WTC11 (cell line): ENCODE results near the gene NUMA1. TPM values are rescaled to one million over a fixed set of nuclear protein-coding genes. Genes with fewer than 3 reads are reported as not detected.

ENCODE experiments used
- ATAC-seq: fragments of 200-7000 bp; cut with Tn5 transposase; 2 replicates; pipeline ENCODE4 v1.10.0; 2021; ENCODE audit warnings: mild to moderate bottlenecking, moderate library complexity
- CTCF ChIA-PET: fragments of 300-600 bp; sonication (Branson Sonifier 250); formaldehyde crosslinking; loops from one replicate; lab custom pipeline; 2021; ENCODE audit warnings: antibody characterized with exemption; lab: Charles Lee
- POLR2A ChIA-PET: fragments of 350-600 bp; sonication (Branson Sonifier 250); formaldehyde crosslinking; loops from one replicate; lab custom pipeline; 2021; ENCODE audit warnings: antibody characterized with exemption; lab: Charles Lee
- DNase-seq: peaks from one replicate; pipeline ENCODE4 v3.0.0; 2021; ENCODE audit warnings: low spot score
- H3K27ac Mint-ChIP-seq: 2 replicates; pipeline ENCODE4 v1.8.0; 2021; ENCODE audit warnings: mixed read lengths
- H3K27me3 Mint-ChIP-seq: 2 replicates; pipeline ENCODE4 v1.8.0; 2021; ENCODE audit warnings: low read depth, mild to moderate bottlenecking, moderate library complexity, mixed read lengths
- H3K36me3 Mint-ChIP-seq: 2 replicates; pipeline ENCODE4 v1.8.0; 2021; ENCODE audit warnings: mixed read lengths
- H3K4me1 Mint-ChIP-seq: 2 replicates; pipeline ENCODE4 v1.8.0; 2022; ENCODE audit warnings: mixed read lengths
- H3K4me3 Mint-ChIP-seq: 2 replicates; pipeline ENCODE4 v1.8.0; 2021; ENCODE audit warnings: mild to moderate bottlenecking, moderate library complexity, mixed read lengths
- H3K9me3 Mint-ChIP-seq: 2 replicates; pipeline ENCODE4 v1.8.0; 2021; ENCODE audit warnings: mixed read lengths
- AFF4 ChIP-seq: sonication (generic); formaldehyde crosslinking; IDR thresholded peaks from 2 replicates; pipeline ENCODE4 v1.8.1; 2023; ENCODE audit warnings: mild to moderate bottlenecking, missing genetic modification reagents, borderline replicate concordance
- ERG ChIP-seq: fragments of 250-450 bp; sonication (Bioruptor Pico); IDR thresholded peaks from 2 replicates; pipeline ENCODE4 v1.8.0; 2021; ENCODE audit warnings: mild to moderate bottlenecking
- JAZF1 ChIP-seq: fragments of 250-450 bp; sonication (Bioruptor Pico); IDR thresholded peaks from 2 replicates; pipeline ENCODE4 v1.9.0; 2021; ENCODE audit warnings: moderate library complexity, mild to moderate bottlenecking, inconsistent platforms
- RORB ChIP-seq: fragments of 250-450 bp; sonication (Bioruptor Pico); IDR thresholded peaks from 2 replicates; pipeline ENCODE4 v1.9.0; 2021; ENCODE audit warnings: mild to moderate bottlenecking
- USF1 ChIP-seq: sonication (generic); formaldehyde crosslinking; IDR thresholded peaks from 2 replicates; pipeline ENCODE4 v1.8.0; 2022; ENCODE audit warnings: mild to moderate bottlenecking, missing genetic modification reagents
- ZBTB21 ChIP-seq: sonication (generic); formaldehyde crosslinking; IDR thresholded peaks from 2 replicates; pipeline ENCODE4 v1.8.1; 2023; ENCODE audit warnings: mild to moderate bottlenecking, missing genetic modification reagents, borderline replicate concordance
- ZNF219 ChIP-seq: sonication (generic); formaldehyde crosslinking; IDR thresholded peaks from 2 replicates; pipeline ENCODE4 v1.8.0; 2023; ENCODE audit warnings: missing genetic modification reagents, mild to moderate bottlenecking, borderline replicate concordance
- ZNF232 ChIP-seq: sonication (generic); formaldehyde crosslinking; IDR thresholded peaks from 2 replicates; pipeline ENCODE4 v1.8.0; 2022; ENCODE audit warnings: mild to moderate bottlenecking, missing genetic modification reagents
- ZNF317 ChIP-seq: sonication (generic); formaldehyde crosslinking; IDR thresholded peaks from 2 replicates; pipeline ENCODE4 v1.8.1; 2023; ENCODE audit warnings: low read depth, mild to moderate bottlenecking, moderate library complexity, missing genetic modification reagents, borderline replicate concordance
- ZNF671 ChIP-seq: fragments of 250-450 bp; sonication (Bioruptor Pico); IDR thresholded peaks from 2 replicates; pipeline ENCODE4 v1.8.0; 2021; ENCODE audit warnings: mild to moderate bottlenecking
- total RNA-seq: library from RNA; stranded (reverse); gene quantifications from 3 replicates; pipeline ENCODE4 v1.2.3, GENCODE V29; 2021
- TF ChIP-seq, protein P1 (sequence below): sonication (generic); formaldehyde crosslinking; IDR thresholded peaks from 2 replicates; pipeline ENCODE4 v1.8.0; 2023; ENCODE audit warnings: mild to moderate bottlenecking, missing genetic modification reagents
- TF ChIP-seq, protein P2 (sequence below): sonication (generic); formaldehyde crosslinking; IDR thresholded peaks from 2 replicates; pipeline ENCODE4 v1.8.1; 2022; ENCODE audit warnings: low read depth, missing genetic modification reagents, borderline replicate concordance

The NUMA1 gene
- total RNA-seq, 1 experiment from 2014 or later: 147 TPM

DNA sequence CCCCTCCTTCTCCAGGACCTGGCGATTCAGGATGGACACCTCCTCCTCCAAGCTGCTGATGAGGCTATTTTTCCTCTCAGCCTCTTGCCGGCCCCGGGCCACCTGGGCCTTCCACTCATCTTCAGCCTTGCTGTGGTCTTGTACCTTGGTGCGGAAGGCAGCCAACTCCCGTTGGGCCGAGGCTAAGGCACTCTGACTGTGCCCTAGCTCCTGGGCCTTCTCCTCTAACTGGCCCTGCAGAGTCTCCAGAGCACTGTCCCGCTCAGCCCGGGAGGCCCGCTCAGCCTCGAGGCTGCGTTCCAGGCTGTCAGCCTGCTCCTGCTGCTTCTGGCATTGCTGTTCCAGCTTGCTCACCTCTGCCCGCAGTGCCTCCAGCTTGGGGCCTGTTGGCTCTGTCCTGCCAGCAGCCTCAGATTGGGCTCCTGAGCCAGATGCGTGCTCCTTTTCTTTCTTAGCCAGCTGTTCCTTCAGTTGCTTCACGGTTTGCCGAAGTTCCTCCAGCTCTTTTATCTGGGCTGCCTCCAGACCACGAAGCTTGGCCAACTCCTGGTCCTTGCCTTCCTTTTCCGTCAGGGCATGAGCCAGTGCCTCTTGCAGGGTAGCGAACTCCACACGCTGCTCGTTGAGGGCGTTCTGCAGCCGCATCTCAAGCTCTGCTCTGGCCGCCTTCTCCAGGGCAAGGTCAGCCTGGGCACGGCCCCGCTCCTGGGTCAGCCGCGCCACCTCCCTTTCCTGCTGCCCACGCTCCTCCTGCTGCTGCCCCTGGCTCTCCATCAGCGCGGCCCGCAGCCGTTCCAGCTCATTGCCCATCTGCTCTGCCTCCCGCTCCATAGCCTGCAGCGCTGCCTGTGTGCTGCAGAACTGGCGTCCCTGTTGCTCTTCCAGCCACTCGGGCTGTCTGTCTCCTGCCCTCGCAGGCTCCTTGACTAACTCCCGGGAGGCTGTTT, 66.3 kb downstream of the NUMA1 start:
- H3K4me1 Mint-ChIP-seq: no peaks in the 10 kb centered on the region
- no peaks in the 10 kb centered on the region for H3K27me3 Mint-ChIP-seq
- H3K9me3 Mint-ChIP-seq: no peaks in the 10 kb centered on the region
- DNase-seq: no peak
- POLR2A ChIA-PET: no interaction called here
- no peak overlapping the region; the same call in 1 of the 2 replicates for H3K27ac Mint-ChIP-seq
- H3K4me3 Mint-ChIP-seq: no peak overlapping the region
- TF ChIP-seq RORB (CRISPR knock-in tag): no peak
- TF ChIP-seq ZBTB21: no peak
- no peak for TF ChIP-seq ZNF232 (CRISPR knock-in tag)
- TF ChIP-seq JAZF1 (CRISPR knock-in tag): no peak
- no peak for TF ChIP-seq ERG
- TF ChIP-seq ZNF317 (CRISPR knock-in tag): no peak
- TF ChIP-seq ZNF671 (CRISPR knock-in tag): no peak
- no peak for TF ChIP-seq AFF4 (CRISPR knock-in tag)
- TF ChIP-seq, protein P1, sequence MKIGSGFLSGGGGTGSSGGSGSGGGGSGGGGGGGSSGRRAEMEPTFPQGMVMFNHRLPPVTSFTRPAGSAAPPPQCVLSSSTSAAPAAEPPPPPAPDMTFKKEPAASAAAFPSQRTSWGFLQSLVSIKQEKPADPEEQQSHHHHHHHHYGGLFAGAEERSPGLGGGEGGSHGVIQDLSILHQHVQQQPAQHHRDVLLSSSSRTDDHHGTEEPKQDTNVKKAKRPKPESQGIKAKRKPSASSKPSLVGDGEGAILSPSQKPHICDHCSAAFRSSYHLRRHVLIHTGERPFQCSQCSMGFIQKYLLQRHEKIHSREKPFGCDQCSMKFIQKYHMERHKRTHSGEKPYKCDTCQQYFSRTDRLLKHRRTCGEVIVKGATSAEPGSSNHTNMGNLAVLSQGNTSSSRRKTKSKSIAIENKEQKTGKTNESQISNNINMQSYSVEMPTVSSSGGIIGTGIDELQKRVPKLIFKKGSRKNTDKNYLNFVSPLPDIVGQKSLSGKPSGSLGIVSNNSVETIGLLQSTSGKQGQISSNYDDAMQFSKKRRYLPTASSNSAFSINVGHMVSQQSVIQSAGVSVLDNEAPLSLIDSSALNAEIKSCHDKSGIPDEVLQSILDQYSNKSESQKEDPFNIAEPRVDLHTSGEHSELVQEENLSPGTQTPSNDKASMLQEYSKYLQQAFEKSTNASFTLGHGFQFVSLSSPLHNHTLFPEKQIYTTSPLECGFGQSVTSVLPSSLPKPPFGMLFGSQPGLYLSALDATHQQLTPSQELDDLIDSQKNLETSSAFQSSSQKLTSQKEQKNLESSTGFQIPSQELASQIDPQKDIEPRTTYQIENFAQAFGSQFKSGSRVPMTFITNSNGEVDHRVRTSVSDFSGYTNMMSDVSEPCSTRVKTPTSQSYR (CRISPR knock-in tag): no peak
- TF ChIP-seq, protein P2, sequence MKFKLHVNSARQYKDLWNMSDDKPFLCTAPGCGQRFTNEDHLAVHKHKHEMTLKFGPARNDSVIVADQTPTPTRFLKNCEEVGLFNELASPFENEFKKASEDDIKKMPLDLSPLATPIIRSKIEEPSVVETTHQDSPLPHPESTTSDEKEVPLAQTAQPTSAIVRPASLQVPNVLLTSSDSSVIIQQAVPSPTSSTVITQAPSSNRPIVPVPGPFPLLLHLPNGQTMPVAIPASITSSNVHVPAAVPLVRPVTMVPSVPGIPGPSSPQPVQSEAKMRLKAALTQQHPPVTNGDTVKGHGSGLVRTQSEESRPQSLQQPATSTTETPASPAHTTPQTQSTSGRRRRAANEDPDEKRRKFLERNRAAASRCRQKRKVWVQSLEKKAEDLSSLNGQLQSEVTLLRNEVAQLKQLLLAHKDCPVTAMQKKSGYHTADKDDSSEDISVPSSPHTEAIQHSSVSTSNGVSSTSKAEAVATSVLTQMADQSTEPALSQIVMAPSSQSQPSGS (CRISPR knock-in tag): no peak
- no peak for TF ChIP-seq USF1 (CRISPR knock-in tag)
- TF ChIP-seq ZNF219: no peak
- H3K36me3 Mint-ChIP-seq: peaks cover 62% of the 10 kb centered on the region
- CTCF ChIA-PET: interaction anchor here (0.9 to 3.6 kb wide), 8 partner anchors 9 to 224 kb away, joined by 3 to 47 read pairs (median 8); no protein-coding TSS in a partner anchor
- ATAC-seq: no peak
